HUES64 (cell line): ENCODE results near the gene VTA1.
"Not testable (repeated sequence)": the region's sequence is repeated elsewhere in the genome, so short reads cannot be mapped to it uniquely, and the experiment has no call there.

Experiments used
- H3K27ac ChIP-seq: 2 replicates; pipeline ENCODE4 v1.7.0; 2013; ENCODE audit warnings: low read depth, low read length, inconsistent platforms
- H3K27me3 ChIP-seq: 2 replicates; pipeline ENCODE4 v1.6.1; 2013; ENCODE audit warnings: mild to moderate bottlenecking, low read length; ENCODE audit not compliant: insufficient read depth
- H3K36me3 ChIP-seq: 2 replicates; pipeline ENCODE4 v1.6.1; 2013; ENCODE audit warnings: mild to moderate bottlenecking, low read length; ENCODE audit not compliant: insufficient read depth
- H3K4me1 ChIP-seq: 2 replicates; pipeline ENCODE4 v1.6.1; 2013; ENCODE audit warnings: mild to moderate bottlenecking, low read length, moderate library complexity; ENCODE audit not compliant: insufficient read depth
- H3K4me3 ChIP-seq: 2 replicates; pipeline ENCODE4 v1.5.1; 2013; ENCODE audit warnings: mild to moderate bottlenecking, low read length, moderate library complexity
- H3K9ac ChIP-seq: 2 replicates; pipeline ENCODE4 v1.6.1; 2013; ENCODE audit warnings: mild to moderate bottlenecking, low read depth, low read length
- H3K9me3 ChIP-seq: 2 replicates; pipeline ENCODE4 v1.6.1; 2013; ENCODE audit warnings: low read depth, low read length; ENCODE audit not compliant: insufficient read depth
- WGBS: fragments of 150-250, 120-280 bp; methylation state at CpG from one replicate; pipeline ENCODE4 v1.1.7; 2013; ENCODE audit warnings: missing lambda C conversion rate; 5-methylcytosine and 5-hydroxymethylcytosine counted together

VTA1 gene

GRCh38 chr6:142171351-142171750, 24.3 kb downstream of the VTA1 start:
- Histone ChIP-seq H3K27ac (no peak overlapping the region), H3K27me3 (no peaks in the 10 kb centered on the region), H3K4me3 (no peak overlapping the region), H3K9me3 (no peaks in the 10 kb centered on the region), H3K4me1 (no peaks in the 10 kb centered on the region), H3K9ac (no peak overlapping the region), H3K36me3 (peaks cover 91% of the 10 kb centered on the region)

- Histone ChIP-seq H3K9ac (no peak overlapping the region), H3K36me3 (peaks cover 88% of the 10 kb centered on the region), H3K4me1 (no peaks in the 10 kb centered on the region), H3K27ac (no peak overlapping the region), H3K9me3 (no peaks in the 10 kb centered on the region), H3K4me3 (no peak overlapping the region), H3K27me3 (no peaks in the 10 kb centered on the region)
These were observed 25.7 kb downstream of the VTA1 start for GRCh38 chr6:142172758-142173157.

GRCh38 chr6:142173980-142174379, 26.9 kb downstream of the VTA1 start:
- Histone ChIP-seq H3K4me3 (no peak overlapping the region), H3K9me3 (no peaks in the 10 kb centered on the region), H3K27ac (no peak overlapping the region), H3K27me3 (no peaks in the 10 kb centered on the region), H3K4me1 (no peaks in the 10 kb centered on the region), H3K36me3 (peaks cover 81% of the 10 kb centered on the region), H3K9ac (no peak overlapping the region)
- WGBS: 94% methylated on average over 3 of the region's 3 CpGs

GRCh38 chr6:142174703-142175102, 27.6 kb downstream of the VTA1 start:
- Histone ChIP-seq H3K36me3 (peaks cover 76% of the 10 kb centered on the region), H3K9ac (no peak overlapping the region), H3K27ac (no peak overlapping the region), H3K27me3 (no peaks in the 10 kb centered on the region), H3K4me3 (no peak overlapping the region), H3K9me3 (no peaks in the 10 kb centered on the region), H3K4me1 (no peaks in the 10 kb centered on the region)
- 97% methylated on average over 5 of the region's 6 CpGs for WGBS

GRCh38 chr6:142178129-142178528, 31.1 kb downstream of the VTA1 start:
- Histone ChIP-seq H3K9ac (no peak overlapping the region), H3K27ac (no peak overlapping the region), H3K36me3 (peaks cover 45% of the 10 kb centered on the region)

GRCh38 chr6:142182004-142182403, 34.9 kb downstream of the VTA1 start:
- H3K36me3 ChIP-seq: peaks cover 14% of the 10 kb centered on the region
- no peaks in the 10 kb centered on the region for H3K4me1 ChIP-seq
- H3K9ac ChIP-seq: no peak overlapping the region
- H3K9me3 ChIP-seq: no peaks in the 10 kb centered on the region
- H3K27ac ChIP-seq: no peak overlapping the region
- H3K27me3 ChIP-seq: no peaks in the 10 kb centered on the region
- H3K4me3 ChIP-seq: no peak overlapping the region

More at GRCh38 chr6:142178129-142178528, 31.1 kb downstream of the VTA1 start:
- Histone ChIP-seq H3K27me3 (no peaks in the 10 kb centered on the region), H3K4me3 (no peak overlapping the region), H3K4me1 (no peaks in the 10 kb centered on the region), H3K9me3 (no peaks in the 10 kb centered on the region)

GRCh38 chr6:142183351-142183750, 36.3 kb downstream of the VTA1 start:
- WGBS: 100% methylated on average over 1 of the region's 1 CpG
- Histone ChIP-seq H3K27ac (no peak overlapping the region), H3K27me3 (no peaks in the 10 kb centered on the region), H3K4me1 (no peaks in the 10 kb centered on the region), H3K4me3 (no peak overlapping the region), H3K9me3 (no peaks in the 10 kb centered on the region), H3K36me3 (peaks cover 4% of the 10 kb centered on the region; the same call in 1 of the 2 replicates), H3K9ac (no peak overlapping the region)

- Histone ChIP-seq H3K27me3 (no peaks in the 10 kb centered on the region), H3K27ac (no peak overlapping the region)
- WGBS: 95% methylated on average over 2 of the region's 2 CpGs
These were observed 37.2 kb downstream of the VTA1 start for GRCh38 chr6:142184307-142184706.

GRCh38 chr6:142185641-142186040, 38.6 kb downstream of the VTA1 start:
- Histone ChIP-seq H3K27me3 (no peaks in the 10 kb centered on the region), H3K4me3 (no peak overlapping the region), H3K27ac (no peak overlapping the region), H3K36me3 (peaks cover 17% of the 10 kb centered on the region), H3K4me1 (no peaks in the 10 kb centered on the region), H3K9ac (no peak overlapping the region), H3K9me3 (no peaks in the 10 kb centered on the region)
- WGBS: 97% methylated on average over 1 of the region's 1 CpG

More at GRCh38 chr6:142184307-142184706, 37.2 kb downstream of the VTA1 start:
- H3K4me3 ChIP-seq: no peak overlapping the region
- H3K9me3 ChIP-seq: no peaks in the 10 kb centered on the region
- H3K36me3 ChIP-seq: peaks cover 7% of the 10 kb centered on the region
- no peaks in the 10 kb centered on the region for H3K4me1 ChIP-seq
- no peak overlapping the region for H3K9ac ChIP-seq

GRCh38 chr6:142187209-142187608, 40.1 kb downstream of the VTA1 start:
- Histone ChIP-seq H3K36me3 (peaks cover 18% of the 10 kb centered on the region), H3K9ac (no peak overlapping the region), H3K27me3 (no peaks in the 10 kb centered on the region), H3K27ac (no peak overlapping the region), H3K9me3 (no peaks in the 10 kb centered on the region), H3K4me3 (no peak overlapping the region), H3K4me1 (no peaks in the 10 kb centered on the region)
- no CpG with 5 or more reads among the region's 1 CpG for WGBS

GRCh38 chr6:142188341-142188740, 41.3 kb downstream of the VTA1 start:
- H3K4me1 ChIP-seq, H3K9ac ChIP-seq, H3K27ac ChIP-seq, H3K4me3 ChIP-seq, H3K9me3 ChIP-seq, H3K27me3 ChIP-seq: not testable (repeated sequence)
- H3K36me3 ChIP-seq: peaks cover 16% of the 10 kb centered on the region
- 98% methylated on average over 8 of the region's 8 CpGs for WGBS

- H3K36me3 ChIP-seq: peaks cover 16% of the 10 kb centered on the region
- no peaks in the 10 kb centered on the region for H3K4me1 ChIP-seq
- H3K4me3 ChIP-seq: no peak overlapping the region
- H3K9me3 ChIP-seq: no peaks in the 10 kb centered on the region
- no peak overlapping the region for H3K9ac ChIP-seq
- 90% methylated on average over 2 of the region's 2 CpGs for WGBS
- H3K27me3 ChIP-seq: no peaks in the 10 kb centered on the region
- no peak overlapping the region for H3K27ac ChIP-seq
These were observed 42.0 kb downstream of the VTA1 start for GRCh38 chr6:142189057-142189456.
